Gastrocnemius medialis (tissue), 4 donors: ENCODE data around the gene PRSS16.

Experiments
- POLR2A ChIP-seq, 2 donors: fragments of 450-650 bp; IDR thresholded peaks; one replicate each; pipeline ENCODE4 v1.6.1; 2017; ENCODE audit warnings: antibody characterized with exemption in 2 of 2, mild to moderate bottlenecking in 2 of 2, moderate library complexity in 2 of 2
- TF ChIP-seq, protein P1 (sequence below), 5 experiments: fragments of 450-650 bp in 3 of 5; fragments of 200-600 bp in 2 of 5; sonication (generic) in 2 of 5; IDR thresholded peaks in 4 of 5; conservative IDR thresholded peaks in 1 of 5; 1 replicate in 4 of 5; 2 replicates in 1 of 5; pipeline ENCODE4 v1.5.1; 2016 to 2019; ENCODE audit warnings: antibody characterized with exemption in 5 of 5, mild to moderate bottlenecking in 3 of 5, moderate library complexity in 3 of 5

DNA sequence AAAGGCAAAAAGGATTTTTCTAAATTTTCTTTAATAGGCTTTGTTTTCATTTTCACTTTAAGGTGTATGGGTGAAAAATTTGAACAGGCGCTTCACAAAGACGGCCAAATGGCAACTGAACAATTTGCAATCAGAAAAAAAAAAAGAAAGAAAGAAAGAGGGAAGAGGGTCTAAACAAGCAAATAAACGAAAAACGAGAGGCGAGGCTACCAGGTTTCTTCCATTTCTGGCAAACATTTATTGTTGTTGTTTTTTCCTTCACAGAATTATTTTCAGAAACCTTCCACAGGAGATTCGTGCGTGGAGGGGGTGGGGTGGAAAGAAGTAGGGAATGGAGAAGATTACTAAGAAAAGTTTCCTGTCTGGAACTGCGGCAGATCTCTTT, 40.2 kb downstream of the PRSS16 start:
- TF ChIP-seq, protein P1, sequence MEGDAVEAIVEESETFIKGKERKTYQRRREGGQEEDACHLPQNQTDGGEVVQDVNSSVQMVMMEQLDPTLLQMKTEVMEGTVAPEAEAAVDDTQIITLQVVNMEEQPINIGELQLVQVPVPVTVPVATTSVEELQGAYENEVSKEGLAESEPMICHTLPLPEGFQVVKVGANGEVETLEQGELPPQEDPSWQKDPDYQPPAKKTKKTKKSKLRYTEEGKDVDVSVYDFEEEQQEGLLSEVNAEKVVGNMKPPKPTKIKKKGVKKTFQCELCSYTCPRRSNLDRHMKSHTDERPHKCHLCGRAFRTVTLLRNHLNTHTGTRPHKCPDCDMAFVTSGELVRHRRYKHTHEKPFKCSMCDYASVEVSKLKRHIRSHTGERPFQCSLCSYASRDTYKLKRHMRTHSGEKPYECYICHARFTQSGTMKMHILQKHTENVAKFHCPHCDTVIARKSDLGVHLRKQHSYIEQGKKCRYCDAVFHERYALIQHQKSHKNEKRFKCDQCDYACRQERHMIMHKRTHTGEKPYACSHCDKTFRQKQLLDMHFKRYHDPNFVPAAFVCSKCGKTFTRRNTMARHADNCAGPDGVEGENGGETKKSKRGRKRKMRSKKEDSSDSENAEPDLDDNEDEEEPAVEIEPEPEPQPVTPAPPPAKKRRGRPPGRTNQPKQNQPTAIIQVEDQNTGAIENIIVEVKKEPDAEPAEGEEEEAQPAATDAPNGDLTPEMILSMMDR (IDR thresholded peaks at IDR 0.05 in 4 of 5, conservative IDR thresholded peaks at IDR 0.05 in 1 of 5), result no peak
- no peak for TF ChIP-seq POLR2A (IDR thresholded peaks at IDR 0.05)
